ENCODE results near the gene SLC46A1. TPM values are rescaled to one million over a fixed set of nuclear protein-coding genes. Genes with fewer than 3 reads are reported as not detected.

Gene SLC46A1
- polyA plus RNA-seq, 1 donor from 2014 or later: 12.3 TPM

DNA sequence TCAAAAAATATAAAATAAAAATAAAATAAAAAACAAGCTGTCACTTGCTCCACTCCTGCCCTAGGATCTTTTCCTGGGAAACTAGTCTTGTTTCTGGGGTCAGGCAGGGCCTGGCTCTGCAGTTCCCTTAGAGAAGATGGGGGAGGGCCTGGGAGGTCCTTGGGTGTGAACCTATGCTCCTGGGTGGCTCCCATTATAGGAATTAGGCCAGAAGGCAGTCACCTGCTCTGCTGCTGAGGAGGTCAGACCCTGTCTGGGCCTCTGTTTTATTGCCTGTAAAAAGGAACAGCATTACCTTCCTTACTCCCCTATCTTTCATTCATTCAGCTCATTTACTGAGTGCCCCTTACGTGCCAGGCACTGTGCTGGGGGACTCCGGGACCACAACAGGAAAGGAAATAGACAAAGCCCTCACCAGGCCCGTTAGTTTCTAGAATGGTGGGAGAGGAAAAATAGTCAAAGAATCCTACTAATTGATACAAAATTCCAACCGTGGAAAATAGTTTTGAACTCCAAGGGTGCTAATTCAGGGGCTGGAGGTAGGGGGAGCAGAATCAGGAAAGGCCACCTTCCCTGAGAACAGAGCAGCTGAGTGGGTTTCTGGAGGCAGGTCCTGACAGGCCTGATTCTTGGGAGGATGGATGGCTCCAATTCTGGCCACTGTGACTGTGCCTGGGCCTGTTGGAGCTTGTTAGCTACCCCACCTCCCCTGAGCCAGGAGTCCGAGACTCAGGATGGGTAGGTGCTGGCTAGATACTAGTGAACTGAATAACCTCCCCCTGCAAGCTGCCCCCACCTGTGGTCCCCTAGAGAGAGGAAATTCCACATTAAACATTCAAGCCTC, 1.3 kb upstream of the SLC46A1 start:
- H3K27me3 ChIP-seq (ENCODE audit: insufficient read depth, low read depth, low read length): no peaks in the 10 kb centered on the region
- no peak overlapping the region for H3K4me2 ChIP-seq (ENCODE audit: low read length)
- TF ChIP-seq SMC3 (conservative IDR thresholded peaks at IDR 0.05; ENCODE audit: poor library complexity) (no peak), POLR2AphosphoS5 (IDR thresholded peaks at IDR 0.05) (no peak), TAF1 (IDR thresholded peaks at IDR 0.05; ENCODE audit: low read depth) (no peak), EZH2 (IDR thresholded peaks at IDR 0.05; ENCODE audit: borderline replicate concordance, insufficient read depth, low read length, poor library complexity, severe bottlenecking) (no peak), EP300 (conservative IDR thresholded peaks at IDR 0.05; ENCODE audit: poor library complexity, severe bottlenecking) (no peak), RAD21 (conservative IDR thresholded peaks at IDR 0.05) (no peak), MXI1 (conservative IDR thresholded peaks at IDR 0.05; ENCODE audit: poor library complexity, severe bottlenecking) (no peak)
- TF ChIP-seq, protein P1, sequence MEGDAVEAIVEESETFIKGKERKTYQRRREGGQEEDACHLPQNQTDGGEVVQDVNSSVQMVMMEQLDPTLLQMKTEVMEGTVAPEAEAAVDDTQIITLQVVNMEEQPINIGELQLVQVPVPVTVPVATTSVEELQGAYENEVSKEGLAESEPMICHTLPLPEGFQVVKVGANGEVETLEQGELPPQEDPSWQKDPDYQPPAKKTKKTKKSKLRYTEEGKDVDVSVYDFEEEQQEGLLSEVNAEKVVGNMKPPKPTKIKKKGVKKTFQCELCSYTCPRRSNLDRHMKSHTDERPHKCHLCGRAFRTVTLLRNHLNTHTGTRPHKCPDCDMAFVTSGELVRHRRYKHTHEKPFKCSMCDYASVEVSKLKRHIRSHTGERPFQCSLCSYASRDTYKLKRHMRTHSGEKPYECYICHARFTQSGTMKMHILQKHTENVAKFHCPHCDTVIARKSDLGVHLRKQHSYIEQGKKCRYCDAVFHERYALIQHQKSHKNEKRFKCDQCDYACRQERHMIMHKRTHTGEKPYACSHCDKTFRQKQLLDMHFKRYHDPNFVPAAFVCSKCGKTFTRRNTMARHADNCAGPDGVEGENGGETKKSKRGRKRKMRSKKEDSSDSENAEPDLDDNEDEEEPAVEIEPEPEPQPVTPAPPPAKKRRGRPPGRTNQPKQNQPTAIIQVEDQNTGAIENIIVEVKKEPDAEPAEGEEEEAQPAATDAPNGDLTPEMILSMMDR (IDR thresholded peaks at IDR 0.05; ENCODE audit: poor library complexity, severe bottlenecking): no peak
- TF ChIP-seq, protein P2, sequence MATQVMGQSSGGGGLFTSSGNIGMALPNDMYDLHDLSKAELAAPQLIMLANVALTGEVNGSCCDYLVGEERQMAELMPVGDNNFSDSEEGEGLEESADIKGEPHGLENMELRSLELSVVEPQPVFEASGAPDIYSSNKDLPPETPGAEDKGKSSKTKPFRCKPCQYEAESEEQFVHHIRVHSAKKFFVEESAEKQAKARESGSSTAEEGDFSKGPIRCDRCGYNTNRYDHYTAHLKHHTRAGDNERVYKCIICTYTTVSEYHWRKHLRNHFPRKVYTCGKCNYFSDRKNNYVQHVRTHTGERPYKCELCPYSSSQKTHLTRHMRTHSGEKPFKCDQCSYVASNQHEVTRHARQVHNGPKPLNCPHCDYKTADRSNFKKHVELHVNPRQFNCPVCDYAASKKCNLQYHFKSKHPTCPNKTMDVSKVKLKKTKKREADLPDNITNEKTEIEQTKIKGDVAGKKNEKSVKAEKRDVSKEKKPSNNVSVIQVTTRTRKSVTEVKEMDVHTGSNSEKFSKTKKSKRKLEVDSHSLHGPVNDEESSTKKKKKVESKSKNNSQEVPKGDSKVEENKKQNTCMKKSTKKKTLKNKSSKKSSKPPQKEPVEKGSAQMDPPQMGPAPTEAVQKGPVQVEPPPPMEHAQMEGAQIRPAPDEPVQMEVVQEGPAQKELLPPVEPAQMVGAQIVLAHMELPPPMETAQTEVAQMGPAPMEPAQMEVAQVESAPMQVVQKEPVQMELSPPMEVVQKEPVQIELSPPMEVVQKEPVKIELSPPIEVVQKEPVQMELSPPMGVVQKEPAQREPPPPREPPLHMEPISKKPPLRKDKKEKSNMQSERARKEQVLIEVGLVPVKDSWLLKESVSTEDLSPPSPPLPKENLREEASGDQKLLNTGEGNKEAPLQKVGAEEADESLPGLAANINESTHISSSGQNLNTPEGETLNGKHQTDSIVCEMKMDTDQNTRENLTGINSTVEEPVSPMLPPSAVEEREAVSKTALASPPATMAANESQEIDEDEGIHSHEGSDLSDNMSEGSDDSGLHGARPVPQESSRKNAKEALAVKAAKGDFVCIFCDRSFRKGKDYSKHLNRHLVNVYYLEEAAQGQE (IDR thresholded peaks at IDR 0.05; ENCODE audit: borderline replicate concordance): no peak
- H3K36me3 ChIP-seq (ENCODE audit: insufficient read depth, low read length): no peaks in the 10 kb centered on the region
- no peak overlapping the region for H3K9ac ChIP-seq (ENCODE audit: low read length)
- H3K79me2 ChIP-seq (replicated peaks; ENCODE audit: insufficient read depth, low read length): no peaks in the 10 kb centered on the region
- no peaks in the 10 kb centered on the region for H4K20me1 ChIP-seq (ENCODE audit: insufficient read depth)
- peaks cover 4% of the 10 kb centered on the region for H3F3A ChIP-seq (ENCODE audit: insufficient read depth, low read length, poor library complexity, severe bottlenecking)
- H3K4me3 ChIP-seq (ENCODE audit: low read length): no peak overlapping the region
- no peak overlapping the region for H3K27ac ChIP-seq (ENCODE audit: low read length)
- H3K9me3 ChIP-seq (ENCODE audit: low read length): no peaks in the 10 kb centered on the region
- H3K9me2 ChIP-seq (ENCODE audit: insufficient read depth, low read length): no peaks in the 10 kb centered on the region
- no peak overlapping the region for H2AFZ ChIP-seq (ENCODE audit: low read depth, low read length)

DNA sequence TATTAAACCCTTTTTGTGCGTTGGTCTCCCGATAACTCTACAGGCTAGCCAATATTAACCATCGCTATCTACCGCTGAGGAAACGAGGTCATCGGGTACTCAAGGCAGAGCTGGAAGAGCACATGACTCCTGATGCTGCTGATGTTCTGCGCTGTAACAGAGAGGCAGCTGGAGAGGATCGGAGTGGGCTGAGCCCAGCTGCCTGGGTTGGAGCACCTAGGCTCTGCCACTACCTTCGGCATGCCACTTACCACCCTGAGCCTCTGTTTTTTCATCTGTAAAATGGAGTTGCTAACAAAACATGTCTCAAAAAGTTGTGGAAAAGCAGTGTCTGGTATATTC, 432 bp upstream of the SLC46A1 start:
- Histone ChIP-seq H3K4me3 (ENCODE audit: low read length) (peak overlapping the region; percentile 78), H3K27me3 (ENCODE audit: insufficient read depth, low read depth, low read length) (no peaks in the 10 kb centered on the region), H3K9me2 (ENCODE audit: insufficient read depth, low read length) (no peaks in the 10 kb centered on the region), H3F3A (ENCODE audit: insufficient read depth, low read length, poor library complexity, severe bottlenecking) (peaks cover 4% of the 10 kb centered on the region), H3K36me3 (ENCODE audit: insufficient read depth, low read length) (no peaks in the 10 kb centered on the region), H3K79me2 (replicated peaks; ENCODE audit: insufficient read depth, low read length) (no peaks in the 10 kb centered on the region), H3K27ac (ENCODE audit: low read length) (no peak overlapping the region), H2AFZ (ENCODE audit: low read depth, low read length) (peak overlapping the region; percentile 65), H3K4me2 (ENCODE audit: low read length) (peak overlapping the region; percentile 73), H4K20me1 (ENCODE audit: insufficient read depth) (no peaks in the 10 kb centered on the region), H3K9me3 (ENCODE audit: low read length) (no peaks in the 10 kb centered on the region), H3K9ac (ENCODE audit: low read length) (peak overlapping the region; percentile 69)
- TF ChIP-seq EP300 (conservative IDR thresholded peaks at IDR 0.05; ENCODE audit: poor library complexity, severe bottlenecking) (no peak), POLR2AphosphoS5 (IDR thresholded peaks at IDR 0.05) (peak; percentile 9)
